ENCODE measurements around the gene IL11.

- TF ChIP-seq CTCF (IDR thresholded peaks at IDR 0.05 in 4 of 5, conservative IDR thresholded peaks at IDR 0.05 in 1 of 5) (no peak), POLR2A (IDR thresholded peaks at IDR 0.05) (no peak)
These were observed 30.2 kb upstream of the IL11 start for GRCh38 chr19:55400281-55401087.
